ENCODE results near the gene CD68. TPM values are rescaled to one million over a fixed set of nuclear protein-coding genes. Genes with fewer than 3 reads are reported as not detected.

Gene CD68
- total RNA-seq, 2 experiments from 2014 or later, result 0.44 to 0.54 TPM

- H2AFZ ChIP-seq (ENCODE audit: low read length), result no peak overlapping the region
- POLR2A ChIA-PET, result no interaction called here
- DNase-seq (ENCODE audit: low spot score), result no peak
- CTCF ChIA-PET (ENCODE audit: unreplicated experiment), result no interaction called here
- no peaks in the 10 kb centered on the region for H3K9me3 ChIP-seq (ENCODE audit: low read length)
- intact Hi-C loops (cut with micrococcal nuclease; ENCODE audit: unreplicated experiment), result no loop called here
- H3K4me1 ChIP-seq (ENCODE audit: insufficient read depth, low read length, poor library complexity, severe bottlenecking), result peaks cover 58% of the 10 kb centered on the region
- TF ChIP-seq, protein P1, sequence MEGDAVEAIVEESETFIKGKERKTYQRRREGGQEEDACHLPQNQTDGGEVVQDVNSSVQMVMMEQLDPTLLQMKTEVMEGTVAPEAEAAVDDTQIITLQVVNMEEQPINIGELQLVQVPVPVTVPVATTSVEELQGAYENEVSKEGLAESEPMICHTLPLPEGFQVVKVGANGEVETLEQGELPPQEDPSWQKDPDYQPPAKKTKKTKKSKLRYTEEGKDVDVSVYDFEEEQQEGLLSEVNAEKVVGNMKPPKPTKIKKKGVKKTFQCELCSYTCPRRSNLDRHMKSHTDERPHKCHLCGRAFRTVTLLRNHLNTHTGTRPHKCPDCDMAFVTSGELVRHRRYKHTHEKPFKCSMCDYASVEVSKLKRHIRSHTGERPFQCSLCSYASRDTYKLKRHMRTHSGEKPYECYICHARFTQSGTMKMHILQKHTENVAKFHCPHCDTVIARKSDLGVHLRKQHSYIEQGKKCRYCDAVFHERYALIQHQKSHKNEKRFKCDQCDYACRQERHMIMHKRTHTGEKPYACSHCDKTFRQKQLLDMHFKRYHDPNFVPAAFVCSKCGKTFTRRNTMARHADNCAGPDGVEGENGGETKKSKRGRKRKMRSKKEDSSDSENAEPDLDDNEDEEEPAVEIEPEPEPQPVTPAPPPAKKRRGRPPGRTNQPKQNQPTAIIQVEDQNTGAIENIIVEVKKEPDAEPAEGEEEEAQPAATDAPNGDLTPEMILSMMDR (conservative IDR thresholded peaks at IDR 0.05; ENCODE audit: low read length), result no peak
- no peak for TF ChIP-seq EZH2phosphoT487 (IDR thresholded peaks at IDR 0.05; ENCODE audit: borderline replicate concordance, low read depth, low read length)
- H3K9me2 ChIP-seq (ENCODE audit: insufficient read depth, low read length), result no peaks in the 10 kb centered on the region
- peaks cover 33% of the 10 kb centered on the region for H4K20me1 ChIP-seq (ENCODE audit: insufficient read depth, low read length)
- H3K79me2 ChIP-seq (ENCODE audit: insufficient read depth, low read depth, low read length), result peaks cover 39% of the 10 kb centered on the region
- H3K4me2 ChIP-seq (ENCODE audit: low read length), result no peak overlapping the region
- H3K4me3 ChIP-seq (ENCODE audit: low read depth, low read length, poor library complexity, severe bottlenecking), result no peak overlapping the region
- no peak overlapping the region for H3K27ac ChIP-seq (ENCODE audit: low read depth, low read length, poor library complexity, severe bottlenecking)
- TSS peak; percentile 63 for BruUV-seq (replicated peaks)
- peaks cover 91% of the 10 kb centered on the region for H3K36me3 ChIP-seq (ENCODE audit: insufficient read depth, low read length)
Measured at GRCh38 chr17:7577327-7578199, 1.9 kb upstream of the CD68 start.

DNA sequence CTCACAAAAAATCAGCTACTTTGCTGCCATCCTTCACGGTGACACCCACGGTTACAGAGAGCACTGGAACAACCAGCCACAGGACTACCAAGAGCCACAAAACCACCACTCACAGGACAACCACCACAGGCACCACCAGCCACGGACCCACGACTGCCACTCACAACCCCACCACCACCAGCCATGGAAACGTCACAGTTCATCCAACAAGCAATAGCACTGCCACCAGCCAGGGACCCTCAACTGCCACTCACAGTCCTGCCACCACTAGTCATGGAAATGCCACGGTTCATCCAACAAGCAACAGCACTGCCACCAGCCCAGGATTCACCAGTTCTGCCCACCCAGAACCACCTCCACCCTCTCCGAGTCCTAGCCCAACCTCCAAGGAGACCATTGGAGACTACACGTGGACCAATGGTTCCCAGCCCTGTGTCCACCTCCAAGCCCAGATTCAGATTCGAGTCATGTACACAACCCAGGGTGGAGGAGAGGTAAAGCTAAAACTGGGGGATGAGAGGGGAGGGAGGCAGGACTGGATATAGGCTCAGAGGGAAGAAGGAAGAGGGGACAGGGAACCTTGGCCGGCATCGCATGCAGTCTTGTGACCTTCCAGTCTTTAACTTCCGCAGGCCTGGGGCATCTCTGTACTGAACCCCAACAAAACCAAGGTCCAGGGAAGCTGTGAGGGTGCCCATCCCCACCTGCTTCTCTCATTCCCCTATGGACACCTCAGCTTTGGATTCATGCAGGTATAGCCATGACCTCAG lies 581 bp downstream of the CD68 start:
- Histone ChIP-seq H3K9me3 (ENCODE audit: low read length) (no peaks in the 10 kb centered on the region), H3K79me2 (ENCODE audit: insufficient read depth, low read depth, low read length) (peaks cover 19% of the 10 kb centered on the region), H3K4me3 (ENCODE audit: low read depth, low read length, poor library complexity, severe bottlenecking) (no peak overlapping the region), H4K20me1 (ENCODE audit: insufficient read depth, low read length) (peaks cover 20% of the 10 kb centered on the region), H3K4me2 (ENCODE audit: low read length) (no peak overlapping the region), H3K9me2 (ENCODE audit: insufficient read depth, low read length) (no peaks in the 10 kb centered on the region), H3K27ac (ENCODE audit: low read depth, low read length, poor library complexity, severe bottlenecking) (peak overlapping the region; percentile 37), H2AFZ (ENCODE audit: low read length) (no peak overlapping the region), H3K36me3 (ENCODE audit: insufficient read depth, low read length) (peaks cover 76% of the 10 kb centered on the region), H3K4me1 (ENCODE audit: insufficient read depth, low read length, poor library complexity, severe bottlenecking) (peaks cover 63% of the 10 kb centered on the region)
- ChIA-PET POLR2A (interaction anchor here (1.0 kb wide), 1 partner anchor 34 kb away, joined by 3 read pairs; the partner anchor contains the start of gene FXR2), CTCF (ENCODE audit: unreplicated experiment) (no interaction called here)
- TF ChIP-seq, protein P1 (conservative IDR thresholded peaks at IDR 0.05; ENCODE audit: low read length), result no peak
- no peak for TF ChIP-seq EZH2phosphoT487 (IDR thresholded peaks at IDR 0.05; ENCODE audit: borderline replicate concordance, low read depth, low read length)
- BruUV-seq (replicated peaks), result no TSS peak
- peak; percentile 28 for DNase-seq (ENCODE audit: low spot score)
- intact Hi-C loops (cut with micrococcal nuclease; ENCODE audit: unreplicated experiment), result no loop called here

Measured in OCI-LY7 (cell line).